Measurements from ENCODE around the gene TTC34.

The TTC34 gene

GRCh38 chr1:2588661-2589430, 212.6 kb downstream of the TTC34 start:
- no peak for DNase-seq (ENCODE audit: low spot score)

DNA sequence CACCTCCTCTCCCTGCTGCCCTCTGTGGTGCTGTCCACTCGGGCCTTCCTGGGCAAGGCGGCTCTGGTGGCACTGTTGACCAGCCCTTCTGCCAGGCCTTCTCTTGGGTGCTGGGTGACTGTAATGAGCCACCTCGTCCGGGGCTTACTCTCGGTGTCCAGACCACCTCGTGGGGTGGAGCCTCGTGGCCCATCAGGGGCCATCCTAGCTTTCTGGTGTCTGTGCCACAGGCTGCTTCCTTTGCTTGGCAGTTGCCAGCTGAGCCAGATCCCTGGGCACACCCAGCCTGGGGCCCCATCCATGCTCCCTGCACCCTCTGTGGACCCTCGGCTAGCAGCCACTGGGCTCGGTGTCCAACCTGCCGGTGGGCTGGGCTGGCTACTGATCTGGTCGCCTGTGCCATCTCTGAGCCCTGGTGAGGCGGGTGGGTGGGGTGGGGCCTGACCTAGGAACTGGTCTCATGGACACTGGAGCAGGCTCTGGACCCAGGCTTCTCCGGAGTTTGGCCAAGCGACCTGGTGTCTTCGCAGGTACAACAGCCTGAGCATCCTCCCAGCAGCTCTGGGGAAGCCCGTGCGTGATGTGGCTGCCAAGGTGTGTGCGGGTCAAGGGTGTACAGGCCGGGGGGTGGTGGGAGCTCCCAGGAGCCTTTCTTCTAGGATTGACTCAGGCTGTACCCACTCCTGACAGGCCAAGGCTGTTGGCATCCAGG, 213.5 kb downstream of the TTC34 start:
- DNase-seq (ENCODE audit: low spot score), result no peak

DNA sequence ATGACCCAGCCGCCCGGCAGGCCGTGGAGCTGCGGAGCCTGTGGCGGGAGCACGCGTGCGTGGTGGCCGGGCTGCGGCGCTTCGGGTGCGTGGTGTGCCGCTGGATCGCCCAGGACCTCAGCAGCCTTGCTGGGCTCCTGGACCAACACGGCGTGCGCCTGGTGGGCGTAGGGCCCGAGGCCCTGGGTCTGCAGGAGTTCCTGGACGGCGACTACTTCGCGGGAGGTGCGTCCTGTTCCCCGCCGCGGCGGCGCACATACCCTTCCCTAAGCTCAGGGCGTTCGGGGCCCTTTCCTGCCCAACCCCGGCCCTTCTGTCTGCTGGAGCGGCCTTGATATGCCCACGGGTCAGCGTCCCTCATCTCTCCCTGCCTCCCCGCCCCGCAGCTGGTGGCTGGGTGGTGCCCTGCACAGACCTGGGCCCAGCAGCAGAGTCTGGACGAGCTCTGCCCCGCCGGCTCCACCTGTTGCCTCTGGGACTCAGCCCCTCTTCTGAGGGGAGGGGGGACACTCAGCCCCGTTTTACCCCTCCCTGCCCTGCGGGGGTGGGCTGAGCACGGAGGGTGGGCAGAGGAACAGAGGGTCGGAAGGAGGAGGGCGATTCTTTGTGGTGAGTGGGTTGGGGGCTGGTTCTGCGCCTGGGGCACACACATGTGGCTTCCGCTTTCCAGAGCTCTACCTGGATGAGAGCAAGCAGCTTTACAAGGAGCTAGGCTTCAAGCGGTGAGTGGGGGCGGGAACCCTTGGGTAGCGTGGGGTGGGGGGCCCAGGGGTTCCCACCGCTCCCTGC, 214.2 kb downstream of the TTC34 start:
- peak; percentile 23 for DNase-seq (ENCODE audit: low spot score)

DNA sequence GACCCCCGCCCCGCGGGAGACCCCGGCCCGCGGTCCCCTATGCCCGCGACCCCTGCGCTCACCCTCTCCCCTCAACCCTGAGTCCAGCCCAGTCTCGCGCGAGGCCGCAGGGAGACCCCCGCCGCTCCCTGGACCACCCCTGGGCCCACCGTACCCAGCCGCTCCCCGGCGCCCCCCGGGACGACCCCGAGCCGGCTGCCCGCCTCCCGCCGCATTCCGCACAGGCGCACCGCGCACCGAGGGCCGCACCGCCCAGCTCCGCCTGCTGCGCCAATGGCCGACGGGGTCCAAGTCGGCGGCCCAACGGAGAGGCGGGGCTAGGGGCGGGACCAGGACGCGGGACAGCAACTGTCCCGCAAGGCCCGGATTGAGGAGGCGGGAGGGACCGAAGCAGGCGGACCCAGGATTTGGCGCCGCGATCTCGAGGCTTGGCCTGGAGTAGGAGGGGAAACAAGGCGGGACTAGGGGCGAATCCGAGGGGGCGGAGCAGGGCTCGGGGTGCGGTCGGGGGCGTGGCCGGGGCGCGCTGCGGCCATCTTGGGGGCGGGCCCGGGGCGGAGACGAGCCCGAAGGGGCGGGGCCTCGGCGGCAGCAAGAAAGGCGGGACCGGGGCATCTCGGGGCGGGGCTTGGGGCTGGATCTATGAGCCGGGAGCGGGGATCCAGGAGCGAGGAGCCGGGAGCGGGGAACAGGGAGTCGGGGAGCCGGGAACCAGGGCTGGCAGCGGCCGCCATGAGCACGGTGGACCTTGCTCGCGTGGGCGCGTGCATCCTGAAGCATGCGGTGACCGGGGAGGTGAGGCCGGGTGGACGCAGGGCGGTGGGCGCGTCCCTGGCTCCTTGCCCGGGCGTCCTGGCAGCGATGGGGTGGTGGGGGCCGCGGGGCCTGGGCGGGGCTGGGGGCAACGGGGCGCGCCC, 215.1 kb downstream of the TTC34 start, which contains the start of gene PRXL2B:
TSS of gene PRXL2B (plus strand) at position 624 of the 917 bp plus-strand sequence. CDS start at position 733, 109 bp downstream.
- DNase-seq (ENCODE audit: low spot score), result peak; percentile 97
